Hematopoietic multipotent progenitor cell treated with erythropoietin and hydrocortisone succinate and interleukin-3 and kit ligand, for 4 days (in vitro differentiated cells): ENCODE measurements around the gene CEBPA.
A peak's percentile ranks its signal among the peaks of the same experiment; 100 is the strongest.

Source experiments
- DNase-seq: peaks from one replicate; pipeline ENCODE4 v3.0.0-alpha.2; 2015

CEBPA gene

GRCh38 chr19:33302175-33302973, at the start of gene CEBPA:
TSS of gene CEBPA (minus strand) at chr19:33302534. CDS start at chr19:33302414, 120 bp downstream.
- DNase-seq = peak; percentile 93

- no peak for DNase-seq
Measured at GRCh38 chr19:33350538-33351309, 48.4 kb upstream of the CEBPA start.

- no peak for DNase-seq
Measured at GRCh38 chr19:33349319-33350289, 47.3 kb upstream of the CEBPA start.

GRCh38 chr19:33348301-33349010, 46.1 kb upstream of the CEBPA start:
- no peak for DNase-seq

- DNase-seq = no peak
Measured at GRCh38 chr19:33347300-33347699, 45.0 kb upstream of the CEBPA start.

GRCh38 chr19:33346665-33347064, 44.3 kb upstream of the CEBPA start:
- no peak for DNase-seq

- DNase-seq = no peak
Measured at GRCh38 chr19:33345163-33345562, 42.8 kb upstream of the CEBPA start.

GRCh38 chr19:33344573-33344925, 42.2 kb upstream of the CEBPA start:
- DNase-seq = no peak

- DNase-seq = no peak
Measured at GRCh38 chr19:33343859-33344572, 41.7 kb upstream of the CEBPA start.

- DNase-seq = no peak
Measured at GRCh38 chr19:33343301-33343700, 41.0 kb upstream of the CEBPA start.

GRCh38 chr19:33340991-33341390, 38.7 kb upstream of the CEBPA start:
- no peak for DNase-seq

GRCh38 chr19:33339016-33339984, 37.0 kb upstream of the CEBPA start:
- DNase-seq = peak; percentile 5

- no peak for DNase-seq
Measured at GRCh38 chr19:33335446-33335845, 33.1 kb upstream of the CEBPA start.

- no peak for DNase-seq
Measured at GRCh38 chr19:33334271-33334670, 31.9 kb upstream of the CEBPA start.

GRCh38 chr19:33333642-33334041, 31.3 kb upstream of the CEBPA start:
- DNase-seq = no peak

GRCh38 chr19:33333151-33333550, 30.8 kb upstream of the CEBPA start:
- DNase-seq = no peak

GRCh38 chr19:33332248-33332647, 29.9 kb upstream of the CEBPA start:
- peak; percentile 73 for DNase-seq

GRCh38 chr19:33329736-33330135, 27.4 kb upstream of the CEBPA start:
- DNase-seq = no peak

- no peak for DNase-seq
Measured at GRCh38 chr19:33329060-33329459, 26.7 kb upstream of the CEBPA start.

- no peak for DNase-seq
Measured at GRCh38 chr19:33325920-33326319, 23.6 kb upstream of the CEBPA start.
